ENCODE data around the gene NLRP7. TPM values are rescaled to one million over a fixed set of nuclear protein-coding genes. Genes with fewer than 3 reads are reported as not detected.
"Not testable (repeated sequence)": the region's sequence is repeated elsewhere in the genome, so short reads cannot be mapped to it uniquely, and the experiment has no call there.

Gene NLRP7
- total and polyA plus RNA-seq, 4 donors, result 0.06 TPM; not detected in 3

GRCh38 chr19:54955376-54955775, 8.0 kb upstream of the NLRP7 start:
- ATAC-seq (ENCODE audit: insufficient read depth, low FRiP score), result no peak
- H3K4me1 ChIP-seq (ENCODE audit: control insufficient read depth in 5 of 5, insufficient read depth in 5 of 5, low read length in 5 of 5), result peaks cover 0 to 1% (median 0%) of the 10 kb centered on the region in 5 donors
- no peaks in the 10 kb centered on the region for H3K27me3 ChIP-seq (ENCODE audit: control insufficient read depth in 3 of 3, insufficient read depth in 3 of 3, low read length in 2 of 3)
- no peak overlapping the region for H3K27ac ChIP-seq (ENCODE audit: low read depth in 1 of 2, low read length in 1 of 2)
- 87 to 88% methylated on average over 11 of the region's 11 CpGs for WGBS, 2 donors
- DNase-seq, result no peak
- H3K9me3 ChIP-seq (ENCODE audit: control insufficient read depth in 4 of 4, insufficient read depth in 3 of 4, low read length in 3 of 4), result peaks cover 0 to 5% (median 0%) of the 10 kb centered on the region in 4 donors
- no peaks in the 10 kb centered on the region for H3K36me3 ChIP-seq (ENCODE audit: control insufficient read depth in 4 of 4, insufficient read depth in 4 of 4, low read length in 4 of 4)
- H3K4me3 ChIP-seq, result no peak overlapping the region
- no peak overlapping the region for H3K9ac ChIP-seq (ENCODE audit: insufficient read depth in 1 of 2, low read length in 2 of 2)
- TF ChIP-seq CTCF (IDR thresholded peaks at IDR 0.05; ENCODE audit: control extremely low read depth, extremely low read depth), result no peak

GRCh38 chr19:54953345-54953713, 6.0 kb upstream of the NLRP7 start:
- H3K9ac ChIP-seq (ENCODE audit: insufficient read depth in 1 of 2, low read length in 2 of 2); H3K36me3 ChIP-seq (ENCODE audit: control insufficient read depth in 4 of 4, insufficient read depth in 4 of 4, low read length in 4 of 4); H3K27me3 ChIP-seq (ENCODE audit: control insufficient read depth in 3 of 3, insufficient read depth in 3 of 3, low read length in 2 of 3); DNase-seq; H3K27ac ChIP-seq (ENCODE audit: low read depth in 1 of 2, low read length in 1 of 2); H3K4me3 ChIP-seq; H3K9me3 ChIP-seq (ENCODE audit: control insufficient read depth in 4 of 4, insufficient read depth in 3 of 4, low read length in 3 of 4); H3K4me1 ChIP-seq (ENCODE audit: control insufficient read depth in 5 of 5, insufficient read depth in 5 of 5, low read length in 5 of 5); ATAC-seq (ENCODE audit: insufficient read depth, low FRiP score): not testable (repeated sequence)
- WGBS, 2 donors, result 83 to 95% methylated on average over 10 of the region's 10 CpGs

- no peaks in the 10 kb centered on the region for H3K36me3 ChIP-seq (ENCODE audit: control insufficient read depth in 4 of 4, insufficient read depth in 4 of 4, low read length in 4 of 4)
- no peak for ATAC-seq (ENCODE audit: insufficient read depth, low FRiP score)
- no peak overlapping the region for H3K27ac ChIP-seq (ENCODE audit: low read depth in 1 of 2, low read length in 1 of 2)
- no peak for DNase-seq
- H3K4me3 ChIP-seq, result no peak overlapping the region
- WGBS, 2 donors, result 79 to 83% methylated on average over 23 of the region's 23 CpGs
- peaks cover 0 to 5% (median 0%) of the 10 kb centered on the region in 4 donors for H3K9me3 ChIP-seq (ENCODE audit: control insufficient read depth in 4 of 4, insufficient read depth in 3 of 4, low read length in 3 of 4)
- H3K9ac ChIP-seq (ENCODE audit: insufficient read depth in 1 of 2, low read length in 2 of 2), result no peak overlapping the region
- peaks cover 0 to 1% (median 0%) of the 10 kb centered on the region in 5 donors for H3K4me1 ChIP-seq (ENCODE audit: control insufficient read depth in 5 of 5, insufficient read depth in 5 of 5, low read length in 5 of 5)
- no peak for TF ChIP-seq CTCF (IDR thresholded peaks at IDR 0.05; ENCODE audit: control extremely low read depth, extremely low read depth)
- H3K27me3 ChIP-seq (ENCODE audit: control insufficient read depth in 3 of 3, insufficient read depth in 3 of 3, low read length in 2 of 3), result no peaks in the 10 kb centered on the region
Measured at GRCh38 chr19:54952591-54953344, 5.4 kb upstream of the NLRP7 start.

- H3K9me3 ChIP-seq (ENCODE audit: control insufficient read depth in 4 of 4, insufficient read depth in 3 of 4, low read length in 3 of 4); H3K36me3 ChIP-seq (ENCODE audit: control insufficient read depth in 4 of 4, insufficient read depth in 4 of 4, low read length in 4 of 4); H3K27me3 ChIP-seq (ENCODE audit: control insufficient read depth in 3 of 3, insufficient read depth in 3 of 3, low read length in 2 of 3); H3K9ac ChIP-seq (ENCODE audit: insufficient read depth in 1 of 2, low read length in 2 of 2); ATAC-seq (ENCODE audit: insufficient read depth, low FRiP score); DNase-seq; H3K4me3 ChIP-seq; H3K27ac ChIP-seq (ENCODE audit: low read depth in 1 of 2, low read length in 1 of 2); H3K4me1 ChIP-seq (ENCODE audit: control insufficient read depth in 5 of 5, insufficient read depth in 5 of 5, low read length in 5 of 5): not testable (repeated sequence)
- WGBS, 2 donors, result 18 to 24% methylated on average over 6 to 10 of the region's 10 CpGs
Measured at GRCh38 chr19:54950580-54950979, 3.2 kb upstream of the NLRP7 start.

All from lung (tissue), 12 donors.